OCI-LY7 (cell line): Measurements from ENCODE around the gene RAD51. TPM values are rescaled to one million over a fixed set of nuclear protein-coding genes. Genes with fewer than 3 reads are reported as not detected.

ENCODE experiments used
- BruUV-seq: library from RNA; stranded (reverse); fragments of 400-500 nt; replicated peaks from 2 replicates; lab custom pipeline; 2021; lab: Mats Ljungman, UMichigan
- CTCF ChIA-PET: fragments of 300-600 bp; sonication (Branson Sonifier 250); formaldehyde crosslinking; loops from one replicate; lab custom pipeline; 2022; ENCODE audit warnings: antibody characterized with exemption; ENCODE audit not compliant: unreplicated experiment; lab: Charles Lee
- POLR2A ChIA-PET: fragments of 300-600 bp; sonication (Branson Sonifier 250); formaldehyde crosslinking; loops from one replicate; lab custom pipeline; 2022; ENCODE audit warnings: antibody characterized with exemption; lab: Charles Lee
- DNase-seq: peaks from one replicate; pipeline ENCODE4 v3.0.0-alpha.2; 2015; ENCODE audit warnings: low spot score
- H2AFZ ChIP-seq: fragments of 200-600 bp; sonication (generic), shearing (Covaris generic); 2 replicates; pipeline ENCODE4 v1.6.1; 2014; ENCODE audit warnings: mild to moderate bottlenecking, antibody characterized with exemption, low read length, moderate library complexity
- H3K27ac ChIP-seq: fragments of 200-600 bp; sonication (generic); 2 replicates; pipeline ENCODE4 v1.5.1; 2014; ENCODE audit warnings: mixed run types, low read depth, mild to moderate bottlenecking, moderate library complexity, low read length, inconsistent platforms; ENCODE audit not compliant: poor library complexity, severe bottlenecking
- H3K36me3 ChIP-seq: fragments of 200-600 bp; sonication (generic); 2 replicates; pipeline ENCODE4 v1.6.1; 2014; ENCODE audit warnings: mild to moderate bottlenecking, antibody characterized with exemption, low read length, moderate library complexity, mixed read lengths; ENCODE audit not compliant: insufficient read depth
- H3K4me1 ChIP-seq: fragments of 200-600 bp; sonication (generic); 2 replicates; pipeline ENCODE4 v1.5.1; 2014; ENCODE audit warnings: mild to moderate bottlenecking, low read length; ENCODE audit not compliant: insufficient read depth, poor library complexity, severe bottlenecking
- H3K4me2 ChIP-seq: fragments of 200-600 bp; sonication (generic); 2 replicates; pipeline ENCODE4 v1.6.1; 2014; ENCODE audit warnings: mild to moderate bottlenecking, low read length
- H3K4me3 ChIP-seq: fragments of 200-600 bp; sonication (generic); 2 replicates; pipeline ENCODE4 v1.5.1; 2014; ENCODE audit warnings: mild to moderate bottlenecking, low read depth, low read length; ENCODE audit not compliant: poor library complexity, severe bottlenecking
- H3K79me2 ChIP-seq: fragments of 200-600 bp; sonication (generic); 2 replicates; pipeline ENCODE4 v1.6.1; 2016; ENCODE audit warnings: low read depth, mild to moderate bottlenecking, low read length, moderate library complexity, mixed read lengths; ENCODE audit not compliant: insufficient read depth
- H3K9me2 ChIP-seq: fragments of 200-600 bp; sonication (generic); 2 replicates; pipeline ENCODE4 v1.6.1; 2016; ENCODE audit warnings: mild to moderate bottlenecking, low read length, mixed read lengths; ENCODE audit not compliant: insufficient read depth
- H3K9me3 ChIP-seq: fragments of 200-600 bp; sonication (generic); 2 replicates; pipeline ENCODE4 v1.6.1; 2014; ENCODE audit warnings: mild to moderate bottlenecking, mixed run types, low read length, mixed read lengths
- H4K20me1 ChIP-seq: fragments of 200-600 bp; sonication (generic); 2 replicates; pipeline ENCODE4 v1.6.1; 2014; ENCODE audit warnings: mild to moderate bottlenecking, antibody characterized with exemption, low read length, moderate library complexity, mixed read lengths; ENCODE audit not compliant: insufficient read depth
- CTCF ChIP-seq: fragments of 200-600 bp; sonication (generic); conservative IDR thresholded peaks from 2 replicates; pipeline ENCODE4 v1.5.1; 2014; ENCODE audit warnings: mild to moderate bottlenecking, antibody characterized with exemption, low read length, moderate library complexity, mixed read lengths
- EZH2phosphoT487 ChIP-seq: fragments of 200-600 bp; sonication (generic); IDR thresholded peaks from 2 replicates; pipeline ENCODE4 v1.6.1; 2018; ENCODE audit warnings: low read depth, borderline replicate concordance, mild to moderate bottlenecking, mixed run types, antibody characterized with exemption, low read length, moderate library complexity, mixed read lengths
- intact Hi-C: fragments of 100-400 bp; cut with micrococcal nuclease; formaldehyde crosslinking; loops from one replicate; pipeline ENCODE4 v1.10.0; 2022; ENCODE audit not compliant: unreplicated experiment
- total RNA-seq, 2 experiments: library from RNA; depleted of rRNA in 1 of 2; stranded (reverse); fragments of >200 nt in 1 of 2; shearing (Covaris generic) in 1 of 2; gene quantifications; 2 replicates each; pipeline ENCODE4 v1.2.3, GENCODE V29; 2014 to 2022

The RAD51 gene
- total RNA-seq, 2 experiments from 2014 or later: 45.8 to 86.8 TPM

GRCh38 chr15:40693904-40694687, 878 bp upstream of the RAD51 start:
- H3K9me2 ChIP-seq: no peaks in the 10 kb centered on the region
- ChIA-PET CTCF (interaction anchor here (0.6 to 0.9 kb wide), 2 partner anchors 71 to 125 kb away, joined by 3 to 6 read pairs; partner anchors contain the start of gene RPUSD2), POLR2A (interaction anchor here (0.6 to 2.5 kb wide), 14 partner anchors 9 to 137 kb away, joined by 3 to 14 read pairs (median 3); partner anchors contain the start of genes CCDC32, KNL1 and ZFYVE19)
- H4K20me1 ChIP-seq: peaks cover 8% of the 10 kb centered on the region
- peak; percentile 59 for DNase-seq
- intact Hi-C loops: loop anchor here (2.0 kb wide), 1 partner anchor 75 kb away; the partner anchor contains the start of gene C15orf62
- peak overlapping the region; percentile 71; the same call in 1 of the 2 replicates for H2AFZ ChIP-seq
- H3K4me1 ChIP-seq: peaks cover 26% of the 10 kb centered on the region
- peak overlapping the region; percentile 89 for H3K27ac ChIP-seq
- TF ChIP-seq EZH2phosphoT487: no peak
- 0 out of 2 replicates have a peak, but pooled peaks have one; percentile 12 for TF ChIP-seq CTCF
- TSS peak; percentile 69 for BruUV-seq
- peak overlapping the region; percentile 94 for H3K4me3 ChIP-seq
- H3K79me2 ChIP-seq: peaks cover 35% of the 10 kb centered on the region
- H3K4me2 ChIP-seq: peak overlapping the region; percentile 88
- H3K9me3 ChIP-seq: no peaks in the 10 kb centered on the region
- peaks cover 35% of the 10 kb centered on the region for H3K36me3 ChIP-seq

- Histone ChIP-seq H3K9me3 (no peaks in the 10 kb centered on the region), H3K27ac (peak overlapping the region; percentile 89), H4K20me1 (peaks cover 8% of the 10 kb centered on the region), H3K4me1 (peaks cover 26% of the 10 kb centered on the region), H3K79me2 (peaks cover 42% of the 10 kb centered on the region), H3K9me2 (no peaks in the 10 kb centered on the region), H3K4me2 (peak overlapping the region; percentile 88), H3K4me3 (peak overlapping the region; percentile 94), H3K36me3 (peaks cover 49% of the 10 kb centered on the region), H2AFZ (peak overlapping the region; percentile 71; the same call in 1 of the 2 replicates)
- ChIA-PET CTCF (no interaction called here), POLR2A (interaction anchor here (0.6 to 1.5 kb wide), 4 partner anchors 39 to 131 kb away, joined by 3 to 6 read pairs (median 4); partner anchors contain the start of gene CCDC32)
- peak; percentile 63 for DNase-seq
- no TSS peak for BruUV-seq
- TF ChIP-seq EZH2phosphoT487: no peak
- no peak for TF ChIP-seq CTCF
- intact Hi-C loops: loop anchor here (2.0 to 5.0 kb wide), 2 partner anchors 73 to 197 kb away; partner anchors contain the start of genes C15orf62 and VPS18
Observed at GRCh38 chr15:40695469-40695890, 506 bp downstream of the RAD51 start.
